DND-41 (cell line): Measurements from ENCODE around the gene ZFC3H1.

Source experiments
- ATAC-seq: fragments of 200-7000 bp; cut with Tn5 transposase; 3 replicates; pipeline ENCODE4 v1.9.1; 2021; ENCODE audit warnings: low read depth; ENCODE audit not compliant: insufficient read depth
- DNase-seq: peaks from one replicate; pipeline ENCODE4 v3.0.0-alpha.2; 2020
- H2AFZ ChIP-seq: 2 replicates; pipeline ENCODE4 v1.6.0; 2012; ENCODE audit warnings: low read depth, low read length
- H3K27ac ChIP-seq: 2 replicates; pipeline ENCODE4 v1.5.1; 2012; ENCODE audit warnings: low read length, inconsistent platforms
- H3K27me3 ChIP-seq: fragments of 200-600 bp; sonication (generic); 2 replicates; pipeline ENCODE4 v1.6.0; 2012; ENCODE audit warnings: low read length, mild to moderate bottlenecking, inconsistent platforms; ENCODE audit not compliant: insufficient read depth, poor library complexity
- H3K36me3 ChIP-seq: 2 replicates; pipeline ENCODE4 v1.5.1; 2012; ENCODE audit warnings: low read length, inconsistent platforms; ENCODE audit not compliant: insufficient read depth
- H3K4me1 ChIP-seq: 2 replicates; pipeline ENCODE4 v1.5.1; 2012; ENCODE audit warnings: mild to moderate bottlenecking, low read length; ENCODE audit not compliant: insufficient read depth
- H3K4me2 ChIP-seq: 2 replicates; pipeline ENCODE4 v1.6.0; 2012; ENCODE audit warnings: mild to moderate bottlenecking, moderate library complexity, low read length, inconsistent platforms; ENCODE audit not compliant: insufficient read depth
- H3K4me3 ChIP-seq, 2 experiments: fragments of 200-600 bp in 1 of 2; shearing (Covaris generic) in 1 of 2; 2 replicates each; pipeline ENCODE4 v1.5.1; 2012 to 2016; ENCODE audit warnings: inconsistent platforms in 2 of 2, low read length in 2 of 2, mild to moderate bottlenecking in 2 of 2, low read depth in 1 of 2, moderate library complexity in 1 of 2
- H3K79me2 ChIP-seq: 2 replicates; pipeline ENCODE4 v1.6.0; 2012; ENCODE audit warnings: low read length, inconsistent platforms; ENCODE audit not compliant: insufficient read depth
- H3K9ac ChIP-seq: 2 replicates; pipeline ENCODE4 v1.6.0; 2012; ENCODE audit warnings: low read depth, mild to moderate bottlenecking, inconsistent platforms, low read length, moderate library complexity
- H3K9me3 ChIP-seq: 2 replicates; pipeline ENCODE4 v1.5.1; 2012; ENCODE audit warnings: low read length, moderate library complexity, mild to moderate bottlenecking, inconsistent platforms; ENCODE audit not compliant: insufficient read depth, severe bottlenecking
- H4K20me1 ChIP-seq: 2 replicates; pipeline ENCODE4 v1.6.0; 2012; ENCODE audit warnings: low read length; ENCODE audit not compliant: insufficient read depth
- CTCF ChIP-seq: IDR thresholded peaks from 2 replicates; pipeline ENCODE4 v1.5.1; 2012; ENCODE audit warnings: borderline replicate concordance, low read length, moderate library complexity, mild to moderate bottlenecking; ENCODE audit not compliant: poor library complexity, severe bottlenecking; ENCODE audit errors: extremely low read depth
- EZH2 ChIP-seq: IDR thresholded peaks from 3 replicates; pipeline ENCODE4 v1.6.1; 2012; ENCODE audit warnings: borderline replicate concordance, low read depth, mild to moderate bottlenecking, moderate library complexity, low read length, inconsistent platforms; ENCODE audit not compliant: severe bottlenecking

The ZFC3H1 gene

GRCh38 chr12:71683633-71684032, 20.0 kb upstream of the ZFC3H1 start:
- TF ChIP-seq CTCF (no peak), EZH2 (no peak)
- no peaks in the 10 kb centered on the region for H3K27me3 ChIP-seq
- H3K9me3 ChIP-seq, result no peaks in the 10 kb centered on the region
- DNase-seq, result no peak
- H3K4me1 ChIP-seq, result peaks cover 37% of the 10 kb centered on the region
- H3K9ac ChIP-seq, result no peak overlapping the region
- no peak overlapping the region for H2AFZ ChIP-seq
- H3K36me3 ChIP-seq, result no peaks in the 10 kb centered on the region
- peaks cover 23% of the 10 kb centered on the region for H3K79me2 ChIP-seq
- H4K20me1 ChIP-seq, result no peaks in the 10 kb centered on the region
- no peak overlapping the region for H3K27ac ChIP-seq
- no peak for ATAC-seq
- no peak overlapping the region for H3K4me2 ChIP-seq
- no peak overlapping the region for H3K4me3 ChIP-seq

GRCh38 chr12:71682466-71682865, 18.8 kb upstream of the ZFC3H1 start:
- DNase-seq (no peak), ATAC-seq (no peak)
- Histone ChIP-seq H3K36me3 (no peaks in the 10 kb centered on the region), H2AFZ (no peak overlapping the region), H3K79me2 (peaks cover 12% of the 10 kb centered on the region), H3K4me2 (no peak overlapping the region), H3K4me3 (no peak overlapping the region), H3K4me1 (peaks cover 25% of the 10 kb centered on the region), H3K27me3 (no peaks in the 10 kb centered on the region), H3K9me3 (no peaks in the 10 kb centered on the region), H3K9ac (no peak overlapping the region), H4K20me1 (no peaks in the 10 kb centered on the region), H3K27ac (no peak overlapping the region)
- no peak for TF ChIP-seq CTCF
- TF ChIP-seq EZH2, result no peak

- H3K4me3 ChIP-seq, result no peak overlapping the region
- H3K4me2 ChIP-seq, result no peak overlapping the region
- DNase-seq (no peak), ATAC-seq (no peak)
- H3K27me3 ChIP-seq, result no peaks in the 10 kb centered on the region
- H3K9me3 ChIP-seq, result no peaks in the 10 kb centered on the region
- H3K79me2 ChIP-seq, result no peaks in the 10 kb centered on the region
- TF ChIP-seq EZH2 (no peak), CTCF (no peak)
- H3K27ac ChIP-seq, result no peak overlapping the region
- no peaks in the 10 kb centered on the region for H3K36me3 ChIP-seq
- H4K20me1 ChIP-seq, result no peaks in the 10 kb centered on the region
- H3K9ac ChIP-seq, result no peak overlapping the region
- H3K4me1 ChIP-seq, result no peaks in the 10 kb centered on the region
- H2AFZ ChIP-seq, result no peak overlapping the region
These were observed 8.2 kb upstream of the ZFC3H1 start for GRCh38 chr12:71671816-71672215.

- no peaks in the 10 kb centered on the region for H4K20me1 ChIP-seq
- no peaks in the 10 kb centered on the region for H3K27me3 ChIP-seq
- ATAC-seq, result no peak
- TF ChIP-seq CTCF (no peak), EZH2 (no peak)
- DNase-seq, result no peak
- H3K36me3 ChIP-seq, result no peaks in the 10 kb centered on the region
- no peak overlapping the region for H3K4me3 ChIP-seq
- H3K27ac ChIP-seq, result no peak overlapping the region
- H3K9ac ChIP-seq, result no peak overlapping the region
- no peak overlapping the region for H2AFZ ChIP-seq
- no peak overlapping the region for H3K4me2 ChIP-seq
- H3K79me2 ChIP-seq, result peaks cover 1% of the 10 kb centered on the region; the same call in 1 of the 2 replicates
- peaks cover under 1% of the 10 kb centered on the region; the same call in 1 of the 2 replicates for H3K4me1 ChIP-seq
- H3K9me3 ChIP-seq, result no peaks in the 10 kb centered on the region
These were observed 7.7 kb upstream of the ZFC3H1 start for GRCh38 chr12:71671311-71671710.
